Muscle of leg (tissue), 11 donors: ENCODE measurements around the gene GPR50. TPM values are rescaled to one million over a fixed set of nuclear protein-coding genes. Genes with fewer than 3 reads are reported as not detected.

Experiments used
- DNase-seq: peaks from one replicate; pipeline ENCODE4 v3.0.0; 2013
- H3K27ac ChIP-seq: one replicate; pipeline ENCODE4 v1.5.1; 2013; ENCODE audit warnings: mild to moderate bottlenecking, low read length, control low read depth
- H3K27me3 ChIP-seq: one replicate; pipeline ENCODE4 v1.6.1; 2013; ENCODE audit warnings: low read length; ENCODE audit not compliant: control insufficient read depth, insufficient read depth
- H3K36me3 ChIP-seq: one replicate; pipeline ENCODE4 v1.6.1; 2013; ENCODE audit warnings: low read length; ENCODE audit not compliant: control insufficient read depth, insufficient read depth
- H3K4me1 ChIP-seq: one replicate; pipeline ENCODE4 v1.6.1; 2013; ENCODE audit warnings: low read length; ENCODE audit not compliant: control insufficient read depth, insufficient read depth
- H3K4me3 ChIP-seq: one replicate; pipeline ENCODE4 v1.5.1; 2013; ENCODE audit warnings: low read length, control low read depth
- H3K9me3 ChIP-seq: replicated peaks from 2 replicates; pipeline ENCODE4 v1.6.1; 2013; ENCODE audit warnings: low read depth, low read length; ENCODE audit not compliant: control insufficient read depth
- WGBS: methylation state at CpG from one replicate; pipeline ENCODE4 v1.1.5; 2013; ENCODE audit warnings: missing lambda C conversion rate; ENCODE audit not compliant: insufficient coverage; 5-methylcytosine and 5-hydroxymethylcytosine counted together
- polyA plus RNA-seq, 8 donors: library from polyadenylated mRNA; unstranded; fragments of 120-200 nt; gene quantifications; one replicate each; pipeline versions ENCODE4 v1.2.1 to v1.2.3, GENCODE V29; 2013; ENCODE audit warnings: inconsistent platforms in 1 of 8, low replicate concordance in 1 of 8; ENCODE audit not compliant: insufficient read length in 8 of 8, insufficient read depth in 1 of 8
- total RNA-seq: library from RNA; stranded (reverse); fragments of 120-200 nt; gene quantifications from one replicate; pipeline ENCODE4 v1.2.4, GENCODE V29; 2013

Gene GPR50
- total and polyA plus RNA-seq, 9 donors = not detected

DNA sequence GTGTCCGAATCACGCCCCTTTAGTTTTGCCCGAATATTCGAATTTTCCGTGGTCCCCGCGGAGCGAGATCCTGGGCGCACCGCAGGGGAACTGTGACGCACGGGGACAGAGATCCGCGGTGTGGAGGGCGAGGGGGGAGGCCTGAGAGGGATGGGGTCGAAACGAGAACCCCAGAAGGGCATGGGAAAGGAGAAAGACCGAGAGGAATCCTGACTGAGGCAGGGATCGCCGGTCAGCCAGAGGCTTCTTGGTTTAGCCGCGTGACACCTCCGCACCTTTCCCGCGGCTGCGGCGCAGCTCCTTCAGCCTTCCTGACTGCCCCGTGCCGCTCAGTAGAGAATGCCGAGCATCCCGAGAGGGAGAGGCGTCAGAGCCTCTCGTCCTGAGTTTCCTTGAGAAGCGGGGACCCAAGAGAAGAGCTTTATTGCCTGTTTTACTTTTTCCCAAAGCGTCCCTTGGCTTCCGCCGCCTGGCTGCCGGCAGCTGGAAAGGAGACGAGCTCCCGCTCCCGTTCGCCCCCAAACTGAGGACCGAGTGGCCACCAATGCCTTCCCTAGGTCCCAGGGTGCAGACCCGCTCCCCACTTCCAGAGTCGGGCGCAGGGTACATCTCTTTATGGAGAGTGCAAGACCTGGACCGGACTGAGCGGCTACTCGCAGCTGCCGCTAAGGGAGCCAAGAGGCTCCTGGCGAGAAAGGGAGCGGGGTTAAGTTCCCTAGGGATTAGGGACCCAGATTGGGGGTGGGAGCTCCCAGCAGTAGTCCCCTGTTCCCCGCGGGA, 911 bp upstream of the GPR50 start:
- peaks cover 2% of the 10 kb centered on the region for H3K4me1 ChIP-seq
- peaks cover 81% of the 10 kb centered on the region for H3K27me3 ChIP-seq
- H3K27ac ChIP-seq = no peak overlapping the region
- DNase-seq = no peak
- no peaks in the 10 kb centered on the region for H3K36me3 ChIP-seq
- 31% methylated on average over 54 of the region's 54 CpGs for WGBS
- H3K4me3 ChIP-seq = no peak overlapping the region
- peaks cover 10% of the 10 kb centered on the region for H3K9me3 ChIP-seq

DNA sequence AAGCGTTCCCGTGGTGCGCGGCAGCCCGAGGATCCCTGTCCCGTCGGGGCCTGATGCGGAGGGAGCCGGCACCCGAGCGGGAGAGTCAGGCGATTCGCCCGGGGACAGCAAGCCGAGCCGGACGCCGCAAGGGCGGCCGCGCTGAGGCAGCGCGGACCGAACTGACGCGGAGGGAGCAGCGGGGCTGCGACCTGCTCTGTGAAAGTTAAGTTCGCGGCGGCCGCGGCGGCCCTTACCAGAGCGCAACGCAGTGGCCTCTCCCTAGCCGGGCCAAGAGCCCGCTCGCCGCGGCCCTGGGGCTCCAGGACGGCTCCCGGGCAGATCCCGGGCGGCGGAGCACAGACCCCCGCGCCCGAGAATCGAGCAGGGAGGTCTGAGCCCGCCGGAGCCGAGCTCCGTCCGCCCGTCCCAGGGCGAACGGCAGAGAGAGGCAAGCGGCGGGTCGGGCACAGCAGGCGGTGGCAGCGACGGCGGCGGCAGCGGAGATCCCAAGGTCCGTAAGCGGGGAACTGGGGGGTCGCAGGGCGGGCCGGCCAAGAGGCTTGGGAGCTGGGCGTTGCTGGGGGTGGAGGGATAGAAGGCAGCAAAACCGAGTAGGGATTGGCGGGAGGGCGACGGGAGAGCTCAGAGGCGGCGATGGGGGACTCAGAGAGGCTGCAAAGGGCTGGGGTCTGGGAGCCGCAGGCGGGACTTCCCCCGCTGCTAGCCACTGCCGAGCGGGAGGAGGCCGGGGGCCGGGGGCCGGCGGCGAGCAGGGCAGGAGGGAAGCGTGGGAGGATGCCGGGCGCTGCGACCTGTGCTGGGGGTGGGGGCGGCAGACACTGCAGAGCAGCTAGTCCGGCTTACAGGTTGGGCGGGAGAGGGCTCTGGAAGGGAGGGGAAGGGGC, 1.0 kb downstream of the GPR50 start:
- 27% methylated on average over 96 of the region's 96 CpGs for WGBS
- Histone ChIP-seq H3K4me3 (peak overlapping the region; percentile 22), H3K4me1 (peaks cover 2% of the 10 kb centered on the region), H3K36me3 (no peaks in the 10 kb centered on the region), H3K27ac (no peak overlapping the region), H3K9me3 (peaks cover 10% of the 10 kb centered on the region), H3K27me3 (peaks cover 86% of the 10 kb centered on the region)
- DNase-seq = peak; percentile 14

DNA sequence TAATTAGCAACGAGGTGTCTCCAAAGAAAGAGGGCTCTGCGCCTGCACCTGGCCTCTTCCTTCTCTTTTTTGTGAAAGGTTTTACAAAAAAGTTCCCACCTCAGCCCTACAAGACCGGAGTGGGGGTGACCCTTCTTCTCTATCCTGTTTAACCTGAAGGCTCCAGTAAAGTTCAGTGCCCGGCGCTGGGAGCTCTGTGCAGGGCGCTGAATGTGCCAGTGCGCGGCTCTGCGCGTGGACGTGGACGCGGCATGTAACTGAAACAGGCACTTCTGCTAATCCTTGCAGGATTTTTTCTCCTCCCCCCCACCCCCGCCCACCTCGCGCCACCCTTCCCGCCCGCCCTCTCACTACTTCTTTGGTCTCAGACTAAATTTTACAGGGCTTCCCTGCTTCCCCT, 2.4 kb downstream of the GPR50 start:
- H3K36me3 ChIP-seq = no peaks in the 10 kb centered on the region
- peaks cover 10% of the 10 kb centered on the region for H3K9me3 ChIP-seq
- H3K27me3 ChIP-seq = peaks cover 85% of the 10 kb centered on the region
- no peak for DNase-seq
- no peak overlapping the region for H3K4me3 ChIP-seq
- H3K4me1 ChIP-seq = peaks cover 2% of the 10 kb centered on the region
- 60% methylated on average over 1 of the region's 18 CpGs for WGBS
- H3K27ac ChIP-seq = no peak overlapping the region

DNA sequence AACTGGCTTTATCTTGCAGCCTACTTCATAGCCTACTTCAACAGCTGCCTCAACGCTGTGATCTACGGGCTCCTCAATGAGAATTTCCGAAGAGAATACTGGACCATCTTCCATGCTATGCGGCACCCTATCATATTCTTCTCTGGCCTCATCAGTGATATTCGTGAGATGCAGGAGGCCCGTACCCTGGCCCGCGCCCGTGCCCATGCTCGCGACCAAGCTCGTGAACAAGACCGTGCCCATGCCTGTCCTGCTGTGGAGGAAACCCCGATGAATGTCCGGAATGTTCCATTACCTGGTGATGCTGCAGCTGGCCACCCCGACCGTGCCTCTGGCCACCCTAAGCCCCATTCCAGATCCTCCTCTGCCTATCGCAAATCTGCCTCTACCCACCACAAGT, 4.0 kb downstream of the GPR50 start:
- 94% methylated on average over 18 of the region's 18 CpGs for WGBS
- H3K27ac ChIP-seq = no peak overlapping the region
- peaks cover 2% of the 10 kb centered on the region for H3K4me1 ChIP-seq
- H3K9me3 ChIP-seq = peaks cover 10% of the 10 kb centered on the region
- no peaks in the 10 kb centered on the region for H3K36me3 ChIP-seq
- peaks cover 73% of the 10 kb centered on the region for H3K27me3 ChIP-seq
- DNase-seq = no peak
- no peak overlapping the region for H3K4me3 ChIP-seq

DNA sequence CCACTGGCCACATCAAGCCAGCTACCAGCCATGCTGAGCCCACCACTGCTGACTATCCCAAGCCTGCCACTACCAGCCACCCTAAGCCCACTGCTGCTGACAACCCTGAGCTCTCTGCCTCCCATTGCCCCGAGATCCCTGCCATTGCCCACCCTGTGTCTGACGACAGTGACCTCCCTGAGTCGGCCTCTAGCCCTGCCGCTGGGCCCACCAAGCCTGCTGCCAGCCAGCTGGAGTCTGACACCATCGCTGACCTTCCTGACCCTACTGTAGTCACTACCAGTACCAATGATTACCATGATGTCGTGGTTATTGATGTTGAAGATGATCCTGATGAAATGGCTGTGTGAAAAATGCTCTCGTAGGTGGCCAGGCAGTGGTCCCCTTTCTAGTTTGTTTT, 4.7 kb downstream of the GPR50 start:
- Histone ChIP-seq H3K27ac (no peak overlapping the region), H3K36me3 (no peaks in the 10 kb centered on the region), H3K4me3 (no peak overlapping the region), H3K9me3 (peaks cover 5% of the 10 kb centered on the region), H3K27me3 (peaks cover 67% of the 10 kb centered on the region), H3K4me1 (peaks cover 2% of the 10 kb centered on the region)
- no peak for DNase-seq
- 83% methylated on average over 1 of the region's 7 CpGs for WGBS

DNA sequence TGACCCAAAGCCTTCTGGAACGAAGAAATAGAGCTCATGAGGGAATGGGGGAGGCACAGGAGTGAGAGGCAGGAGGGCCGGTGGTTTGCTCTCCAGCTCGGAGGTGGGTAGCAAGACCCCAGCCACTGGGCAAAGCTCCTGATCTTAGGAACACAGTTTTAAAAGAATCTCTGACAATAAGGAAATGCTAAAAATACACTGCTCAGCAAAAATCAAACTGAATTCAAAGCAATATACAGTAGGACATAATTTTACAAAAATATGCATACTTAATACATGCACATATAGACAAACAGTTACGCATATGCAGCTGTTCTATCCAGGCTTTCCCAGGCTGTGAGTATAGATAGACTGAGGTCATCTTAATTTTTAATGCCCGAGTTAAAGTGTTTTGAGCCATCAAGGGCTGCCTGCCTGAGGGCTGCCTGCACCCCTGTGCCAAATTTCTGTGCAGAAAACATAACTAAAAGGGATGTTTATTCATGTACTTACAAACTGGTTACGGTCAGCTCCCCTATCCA, 6.9 kb downstream of the GPR50 start:
- WGBS = 55% methylated on average over 2 of the region's 6 CpGs
- Histone ChIP-seq H3K9me3 (no peaks in the 10 kb centered on the region), H3K4me1 (peaks cover 2% of the 10 kb centered on the region), H3K4me3 (no peak overlapping the region), H3K27ac (no peak overlapping the region), H3K27me3 (peaks cover 45% of the 10 kb centered on the region), H3K36me3 (no peaks in the 10 kb centered on the region)
- no peak for DNase-seq

DNA sequence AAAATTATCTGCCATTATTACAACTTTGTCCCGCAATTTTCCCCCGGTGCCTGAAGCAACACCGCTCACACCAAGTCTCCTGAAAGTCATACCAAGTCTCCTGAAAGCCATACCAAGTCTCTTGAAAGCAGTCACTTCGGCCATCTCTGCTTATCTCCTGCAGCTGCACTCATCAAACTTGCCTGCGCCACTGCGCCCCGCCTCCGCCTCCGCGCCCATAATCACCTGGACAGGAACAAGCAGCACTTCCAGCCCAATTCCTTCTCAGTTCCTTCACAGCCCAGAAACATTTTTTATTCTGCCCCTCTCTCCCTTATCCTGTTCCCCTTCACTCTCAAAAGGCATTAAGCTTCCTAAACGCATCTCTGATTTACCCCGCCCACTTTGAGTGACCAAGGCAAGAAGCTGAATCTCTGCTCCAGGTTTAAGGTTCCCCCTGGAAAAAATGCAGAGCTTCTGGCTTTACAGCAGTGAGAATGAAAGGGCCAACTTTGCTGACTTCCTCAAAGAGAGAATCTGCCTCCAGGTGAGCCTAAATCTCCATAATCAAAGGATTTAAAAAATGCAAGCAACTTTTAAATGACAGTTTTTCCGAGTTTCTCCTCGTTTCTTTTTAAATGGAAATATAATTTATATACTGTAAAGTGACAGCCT, 7.7 kb downstream of the GPR50 start:
- no peaks in the 10 kb centered on the region for H3K36me3 ChIP-seq
- H3K4me1 ChIP-seq = no peaks in the 10 kb centered on the region
- H3K27me3 ChIP-seq = peaks cover 39% of the 10 kb centered on the region
- H3K4me3 ChIP-seq = no peak overlapping the region
- H3K9me3 ChIP-seq = no peaks in the 10 kb centered on the region
- no peak for DNase-seq
- no peak overlapping the region for H3K27ac ChIP-seq
- WGBS = 32% methylated on average over 11 of the region's 14 CpGs

DNA sequence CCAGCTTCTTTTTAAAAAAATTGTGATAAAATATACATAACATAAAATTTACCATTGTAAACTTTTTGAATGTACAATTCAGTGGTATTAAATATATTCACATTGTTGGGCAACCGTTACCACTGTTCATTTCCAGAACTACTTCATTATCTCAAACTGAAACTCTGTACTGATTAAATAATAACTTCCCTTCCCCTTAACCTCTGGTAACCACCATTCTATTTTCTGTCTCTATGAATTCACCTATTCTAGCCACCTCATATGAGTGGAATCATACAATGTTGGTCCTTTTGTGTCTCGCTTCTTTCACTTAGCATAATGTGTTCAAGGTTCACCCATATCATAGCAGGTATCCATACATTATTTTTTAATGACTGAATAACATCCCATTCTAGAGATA, 8.3 kb downstream of the GPR50 start:
- WGBS = no CpG with 5 or more reads among the region's 2 CpGs
- Histone ChIP-seq H3K27ac (no peak overlapping the region), H3K36me3 (no peaks in the 10 kb centered on the region), H3K9me3 (no peaks in the 10 kb centered on the region), H3K4me1 (no peaks in the 10 kb centered on the region), H3K27me3 (peaks cover 34% of the 10 kb centered on the region), H3K4me3 (no peak overlapping the region)
- DNase-seq = no peak

DNA sequence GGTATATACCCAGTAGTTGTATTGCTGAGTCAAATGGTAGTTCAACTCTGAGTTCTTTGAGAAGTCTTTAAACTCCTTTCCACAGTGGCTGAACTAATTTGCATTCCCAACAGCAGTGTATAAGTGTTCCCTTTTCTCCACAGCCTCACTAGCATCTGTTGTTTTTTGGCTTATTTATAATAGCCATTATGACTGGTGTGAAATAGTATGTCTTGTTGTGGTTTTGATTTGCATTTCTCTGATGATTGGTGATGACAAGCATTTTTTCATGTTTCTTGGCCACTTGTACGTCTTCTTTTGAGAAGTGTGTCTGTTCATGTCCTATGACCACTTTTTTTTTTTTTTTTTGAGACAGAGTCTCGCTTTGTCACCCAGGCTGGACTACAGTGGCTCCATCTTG, 30.5 kb downstream of the GPR50 start:
- Histone ChIP-seq H3K27me3 (no peaks in the 10 kb centered on the region), H3K4me3 (no peak overlapping the region), H3K4me1 (no peaks in the 10 kb centered on the region), H3K9me3 (no peaks in the 10 kb centered on the region), H3K27ac (no peak overlapping the region), H3K36me3 (no peaks in the 10 kb centered on the region)
- no CpG with 5 or more reads among the region's 2 CpGs for WGBS
- DNase-seq = no peak

DNA sequence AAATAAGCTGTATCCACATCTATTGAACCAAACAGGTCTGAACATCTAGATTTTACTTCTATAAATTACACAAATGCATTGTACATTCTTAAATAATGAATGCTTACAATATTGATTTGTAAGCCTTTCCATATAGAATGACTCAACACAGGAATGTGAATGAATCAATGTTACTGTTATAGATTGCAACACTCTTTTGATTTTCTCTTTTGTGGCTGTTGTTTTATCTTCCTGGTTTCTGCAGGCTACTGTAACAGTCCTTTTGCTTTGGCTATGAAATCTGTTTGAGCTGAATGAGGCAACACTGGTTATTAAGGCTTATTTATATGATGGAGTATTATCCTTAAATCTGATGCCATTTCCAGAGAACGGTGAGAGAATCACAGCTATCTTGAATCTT, 49.5 kb downstream of the GPR50 start:
- H3K9me3 ChIP-seq = no peaks in the 10 kb centered on the region
- H3K4me3 ChIP-seq = no peak overlapping the region
- no peak overlapping the region for H3K27ac ChIP-seq
- DNase-seq = no peak
- H3K4me1 ChIP-seq = no peaks in the 10 kb centered on the region
- peaks cover 12% of the 10 kb centered on the region for H3K27me3 ChIP-seq
- no peaks in the 10 kb centered on the region for H3K36me3 ChIP-seq
- no CpG with 5 or more reads among the region's 1 CpG for WGBS
